ENCODE data around the gene KIF16B.
A peak's percentile ranks its signal among the peaks of the same experiment; 100 is the strongest.

Gene KIF16B

DNA sequence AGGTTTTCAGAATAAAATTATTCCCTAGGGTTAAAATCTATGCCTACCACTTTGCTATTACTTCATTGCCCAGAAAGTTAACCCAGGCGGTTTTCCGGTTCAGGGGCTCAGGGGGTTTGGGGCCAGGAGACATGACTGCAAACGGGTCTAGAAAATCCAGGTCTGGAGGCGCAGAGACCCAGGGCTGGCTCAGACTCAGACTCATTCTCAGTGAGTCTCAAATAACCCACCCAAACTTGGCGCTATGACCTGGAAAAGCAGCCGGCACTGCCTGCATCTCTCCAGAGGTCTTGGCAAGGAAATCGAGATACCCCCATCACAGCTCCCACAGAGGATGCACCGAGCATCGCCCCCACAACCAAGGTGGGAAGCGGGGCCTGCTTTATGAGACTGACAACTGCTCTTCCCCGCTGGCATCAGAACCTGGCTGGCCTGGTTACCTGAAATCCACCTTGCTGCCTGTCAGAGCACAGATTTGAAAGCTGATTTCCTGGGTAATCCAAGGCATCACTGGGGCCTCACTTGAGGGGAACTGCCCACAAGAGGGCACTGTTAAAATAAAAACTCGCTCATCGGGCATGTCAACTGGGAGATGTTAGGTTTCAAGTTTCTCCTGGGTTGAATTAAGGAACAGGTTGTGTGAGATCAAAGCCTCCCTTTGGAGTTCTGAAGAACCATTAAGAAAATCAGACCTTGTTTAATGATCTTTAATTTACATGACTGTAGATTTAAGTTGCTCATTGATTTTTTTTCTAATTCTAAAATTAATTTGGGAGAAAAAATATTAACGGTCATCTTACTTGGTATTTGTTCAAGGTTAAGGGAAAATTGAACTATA lies 55.1 kb downstream of the KIF16B start:
- DNase-seq, result peak; percentile 58

GRCh38 chr20:16516794-16517193 lies 56.5 kb downstream of the KIF16B start:
- no peak for DNase-seq

DNA sequence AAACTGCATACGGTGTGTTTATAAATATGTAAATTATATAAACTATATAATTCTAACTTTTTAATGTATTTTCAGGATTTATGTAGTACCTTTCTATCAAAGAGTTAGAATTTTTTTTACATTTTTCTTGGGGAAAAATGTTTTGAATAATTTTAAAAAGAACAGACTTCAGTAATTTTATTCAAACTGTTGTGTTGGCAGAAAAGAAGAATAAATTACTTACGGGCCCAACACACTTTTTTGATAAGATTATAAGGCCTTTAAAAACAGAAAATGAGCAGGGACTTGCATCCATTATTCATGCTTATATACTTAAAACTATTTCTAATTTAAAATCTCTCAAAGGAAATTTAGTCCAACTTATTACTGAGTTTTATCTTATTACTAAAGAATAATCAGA lies 58.2 kb downstream of the KIF16B start:
- no peak for DNase-seq

GRCh38 chr20:16514140-16514539 lies 59.1 kb downstream of the KIF16B start:
- DNase-seq, result no peak

DNA sequence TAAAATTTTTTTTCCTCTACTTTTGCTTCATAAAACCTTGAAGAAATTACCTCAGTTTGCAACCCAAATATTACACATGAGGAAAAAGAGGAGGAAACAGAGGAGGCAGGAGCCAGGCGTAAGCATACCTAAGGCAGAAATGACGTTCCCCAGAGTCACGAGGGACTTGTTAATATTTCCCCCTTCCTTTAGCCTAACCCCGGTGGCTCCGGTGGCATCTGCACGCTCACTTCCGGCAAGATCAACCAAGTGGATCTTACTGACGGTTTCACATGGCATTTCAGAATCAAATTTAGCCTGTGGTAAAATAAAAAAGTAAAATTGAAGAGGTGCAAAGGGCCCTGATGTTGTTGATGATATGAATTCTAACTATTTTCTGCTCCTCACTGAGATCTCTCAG lies 67.4 kb downstream of the KIF16B start:
- no peak for DNase-seq

GRCh38 chr20:16501301-16501700 lies 71.9 kb downstream of the KIF16B start:
- DNase-seq, result no peak

GRCh38 chr20:16500197-16500596 lies 73.1 kb downstream of the KIF16B start:
- no peak for DNase-seq

GRCh38 chr20:16498526-16499253 lies 74.6 kb downstream of the KIF16B start:
- DNase-seq, result no peak

- DNase-seq, result no peak
Measured at GRCh38 chr20:16497896-16498295, 75.4 kb downstream of the KIF16B start.

GRCh38 chr20:16493486-16493885 lies 79.8 kb downstream of the KIF16B start:
- no peak for DNase-seq

DNA sequence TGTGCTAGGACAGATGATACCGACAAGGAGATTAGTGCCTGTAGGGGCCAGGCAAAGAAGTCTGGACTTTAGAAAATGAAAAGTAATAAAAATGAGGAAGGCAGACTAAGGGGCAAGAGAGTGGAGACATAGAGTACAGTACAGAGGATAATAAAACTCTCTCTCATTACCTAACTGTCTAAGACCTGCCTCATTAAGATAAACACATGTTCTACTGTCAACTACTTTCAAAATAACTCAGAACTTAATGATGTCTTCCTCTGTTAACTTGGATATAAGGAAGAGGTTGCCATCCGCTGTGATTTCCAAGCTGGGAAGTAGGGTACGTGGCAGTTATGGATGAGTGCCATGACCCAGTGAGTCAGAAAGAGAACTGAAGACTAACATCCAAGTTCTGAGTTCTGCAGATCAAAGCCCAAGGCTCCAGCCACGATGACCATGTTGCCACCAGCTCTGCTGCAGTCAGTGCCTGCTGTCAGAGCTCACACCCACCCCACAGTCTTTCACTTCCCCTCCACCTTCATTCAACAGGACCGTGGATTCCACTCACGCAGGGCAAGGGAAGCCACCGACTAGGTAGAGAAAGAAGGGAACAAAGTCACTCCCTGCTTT lies 81.8 kb downstream of the KIF16B start:
- DNase-seq, result no peak

DNA sequence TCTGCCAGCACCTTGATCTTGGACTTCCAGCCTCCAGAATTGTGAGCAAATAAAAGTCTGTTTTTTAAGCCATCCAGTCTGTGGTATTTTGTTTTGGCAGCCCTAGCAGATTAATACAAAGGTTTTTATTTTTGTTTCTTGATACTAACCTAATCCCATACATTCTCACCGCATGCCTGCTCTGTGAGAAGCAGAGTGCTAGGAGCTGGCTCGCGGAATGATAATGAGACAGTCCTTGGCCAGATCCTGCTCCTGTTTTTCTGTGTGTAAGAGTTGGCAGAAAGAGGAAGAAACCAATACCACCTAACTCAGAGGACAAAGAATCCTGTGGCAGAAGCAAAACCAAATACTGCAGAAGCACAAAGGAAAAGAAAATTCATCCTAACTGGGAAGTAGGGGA lies 82.6 kb downstream of the KIF16B start:
- no peak for DNase-seq

DNA sequence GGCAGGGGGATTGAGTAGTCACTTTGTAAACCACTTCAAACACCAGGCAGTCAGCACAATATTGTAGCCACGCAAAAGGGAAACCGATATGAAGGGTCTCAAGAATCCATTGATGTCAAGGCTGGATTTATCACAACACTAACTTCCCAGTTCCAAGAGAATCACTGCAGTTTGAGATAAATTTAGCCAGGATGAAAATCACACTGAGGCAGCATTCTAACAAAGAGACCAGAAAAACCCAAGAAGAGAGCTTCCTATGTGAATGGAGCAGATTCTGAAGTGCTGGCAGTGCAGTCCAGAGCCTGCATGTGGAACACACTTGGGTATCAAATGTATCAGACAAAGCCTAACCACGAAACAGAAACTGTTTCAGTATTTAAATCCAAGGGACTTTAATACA lies 84.6 kb downstream of the KIF16B start:
- DNase-seq, result no peak

GRCh38 chr20:16488086-16488485 lies 85.2 kb downstream of the KIF16B start:
- no peak for DNase-seq

- DNase-seq, result no peak
Measured at GRCh38 chr20:16486532-16486931, 86.7 kb downstream of the KIF16B start.

DNA sequence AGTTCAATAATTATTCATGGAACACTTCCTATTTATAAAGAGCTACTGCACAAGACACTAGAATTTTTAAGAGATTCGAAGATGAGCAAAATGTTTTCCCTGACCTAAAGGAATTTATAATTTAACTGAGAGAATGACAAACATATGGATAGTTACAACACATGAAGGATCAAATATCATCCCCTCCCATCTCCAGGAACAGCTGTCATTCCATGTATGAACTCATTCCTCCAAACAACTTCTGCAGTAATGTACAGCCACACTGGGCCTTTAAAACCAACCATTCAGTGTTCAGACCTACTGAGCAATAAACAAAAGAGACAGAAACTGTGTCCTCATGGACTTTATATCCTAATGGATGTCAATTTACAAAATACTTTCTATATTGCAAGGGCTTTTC lies 87.8 kb downstream of the KIF16B start:
- no peak for DNase-seq

DNA sequence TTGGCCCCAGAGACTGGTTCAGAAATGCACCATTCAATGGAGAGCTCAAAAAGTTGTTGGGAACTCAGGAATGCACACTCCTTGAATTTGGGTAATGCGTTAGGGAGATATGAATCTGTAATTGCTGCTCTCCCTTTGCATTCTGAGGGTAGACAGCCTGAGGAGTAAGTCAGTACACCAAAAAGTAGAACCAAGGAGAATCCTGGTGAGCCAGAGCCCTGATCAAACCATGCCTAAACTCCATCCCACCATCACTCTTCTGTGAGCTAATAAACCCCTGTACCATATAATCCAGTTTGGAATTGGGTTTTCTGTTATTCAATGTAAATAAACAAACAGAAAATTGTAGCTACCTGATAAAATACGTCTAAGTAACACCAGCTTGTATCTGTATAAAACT lies 90.2 kb downstream of the KIF16B start:
- DNase-seq, result no peak

DNA sequence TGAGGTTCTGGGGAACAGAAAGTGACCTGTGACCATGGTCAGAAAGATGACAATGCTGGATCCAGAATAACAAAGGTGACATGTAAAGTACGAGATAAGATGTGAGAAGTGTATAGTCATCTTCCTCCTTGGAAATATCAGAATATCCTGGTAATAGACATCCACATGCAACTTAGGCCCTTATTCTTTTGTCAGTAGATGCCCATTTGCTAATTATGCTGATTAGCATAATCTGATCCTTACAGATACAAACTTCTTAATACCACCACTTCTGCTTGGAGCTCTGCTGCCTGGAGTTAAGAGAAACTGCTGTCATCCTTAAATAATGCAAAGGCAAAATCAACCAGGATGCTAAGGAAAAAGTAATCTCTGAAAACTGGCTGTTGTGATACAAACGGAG lies 91.3 kb downstream of the KIF16B start:
- DNase-seq, result no peak

- no peak for DNase-seq
Measured at GRCh38 chr20:16479666-16480065, 93.6 kb downstream of the KIF16B start.

- no peak for DNase-seq
Measured at GRCh38 chr20:16477632-16478031, 95.6 kb downstream of the KIF16B start.

GRCh38 chr20:16476032-16476431 lies 97.2 kb downstream of the KIF16B start:
- DNase-seq, result peak; percentile 66

GRCh38 chr20:16475225-16475624 lies 98.0 kb downstream of the KIF16B start:
- no peak for DNase-seq

- no peak for DNase-seq
Measured at GRCh38 chr20:16474363-16474762, 98.9 kb downstream of the KIF16B start.

Data from hematopoietic multipotent progenitor cell treated with erythropoietin and hydrocortisone succinate and interleukin-3 and kit ligand, for 4 days (in vitro differentiated cells).